ENCODE data around the gene PRKCA. TPM values are rescaled to one million over a fixed set of nuclear protein-coding genes. Genes with fewer than 3 reads are reported as not detected.
A peak's percentile ranks its signal among the peaks of the same experiment; 100 is the strongest.

Gene PRKCA
- total and polyA plus RNA-seq, 2 donors from 2014 or later = 8.0 to 50.8 TPM

GRCh38 chr17:66571745-66572144 lies 269.3 kb downstream of the PRKCA start:
- no peak overlapping the region for H3K9ac ChIP-seq (ENCODE audit: low read length in 3 of 3)
- H3K27ac ChIP-seq (ENCODE audit: low read depth in 2 of 2, low read length in 2 of 2) = no peak overlapping the region
- intact Hi-C loops (cut with DNase I) = no loop called here
- no peaks in the 10 kb centered on the region for H3K4me1 ChIP-seq (ENCODE audit: control insufficient read depth in 2 of 3, insufficient read depth in 2 of 3, low read depth in 1 of 3, low read length in 3 of 3)
- TF ChIP-seq, protein P1, sequence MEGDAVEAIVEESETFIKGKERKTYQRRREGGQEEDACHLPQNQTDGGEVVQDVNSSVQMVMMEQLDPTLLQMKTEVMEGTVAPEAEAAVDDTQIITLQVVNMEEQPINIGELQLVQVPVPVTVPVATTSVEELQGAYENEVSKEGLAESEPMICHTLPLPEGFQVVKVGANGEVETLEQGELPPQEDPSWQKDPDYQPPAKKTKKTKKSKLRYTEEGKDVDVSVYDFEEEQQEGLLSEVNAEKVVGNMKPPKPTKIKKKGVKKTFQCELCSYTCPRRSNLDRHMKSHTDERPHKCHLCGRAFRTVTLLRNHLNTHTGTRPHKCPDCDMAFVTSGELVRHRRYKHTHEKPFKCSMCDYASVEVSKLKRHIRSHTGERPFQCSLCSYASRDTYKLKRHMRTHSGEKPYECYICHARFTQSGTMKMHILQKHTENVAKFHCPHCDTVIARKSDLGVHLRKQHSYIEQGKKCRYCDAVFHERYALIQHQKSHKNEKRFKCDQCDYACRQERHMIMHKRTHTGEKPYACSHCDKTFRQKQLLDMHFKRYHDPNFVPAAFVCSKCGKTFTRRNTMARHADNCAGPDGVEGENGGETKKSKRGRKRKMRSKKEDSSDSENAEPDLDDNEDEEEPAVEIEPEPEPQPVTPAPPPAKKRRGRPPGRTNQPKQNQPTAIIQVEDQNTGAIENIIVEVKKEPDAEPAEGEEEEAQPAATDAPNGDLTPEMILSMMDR (IDR thresholded peaks at IDR 0.05; ENCODE audit: borderline replicate concordance, extremely low read depth, insufficient read depth) = no peak
- no peak overlapping the region for H3K4me3 ChIP-seq (ENCODE audit: low read length in 3 of 3)
- no peaks in the 10 kb centered on the region for H3K9me3 ChIP-seq (ENCODE audit: control insufficient read depth in 2 of 3, insufficient read depth in 1 of 3, low read length in 3 of 3)
- no peak for DNase-seq
- FAIRE-seq = no peak
- no peaks in the 10 kb centered on the region for H3K36me3 ChIP-seq (ENCODE audit: control insufficient read depth in 2 of 3, insufficient read depth in 3 of 3, low read length in 3 of 3)
- no peaks in the 10 kb centered on the region for H3K27me3 ChIP-seq (ENCODE audit: control insufficient read depth, insufficient read depth, low read length)

DNA sequence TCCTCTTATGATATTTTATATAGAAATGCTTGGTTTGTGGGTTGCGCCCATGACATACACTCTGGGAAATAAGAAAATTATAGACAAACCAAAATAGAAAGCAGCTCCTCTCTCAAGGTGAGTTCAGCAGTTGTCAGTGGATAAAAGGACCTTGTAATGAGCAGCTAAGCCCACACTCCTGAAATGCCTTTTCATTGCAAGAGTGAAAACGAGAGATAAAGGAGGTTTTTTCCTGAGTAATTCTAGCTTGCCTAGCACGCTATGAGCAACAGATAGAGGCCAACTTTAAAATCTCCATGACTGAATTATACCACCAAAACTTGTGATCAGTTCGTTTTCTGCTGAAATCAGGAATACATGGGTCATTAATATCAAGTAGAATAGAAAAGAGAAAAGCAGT lies 270.7 kb downstream of the PRKCA start:
- Histone ChIP-seq H3K4me3 (ENCODE audit: low read length in 3 of 3) (no peak overlapping the region), H3K9me3 (ENCODE audit: control insufficient read depth in 2 of 3, insufficient read depth in 1 of 3, low read length in 3 of 3) (no peaks in the 10 kb centered on the region), H3K36me3 (ENCODE audit: control insufficient read depth in 2 of 3, insufficient read depth in 3 of 3, low read length in 3 of 3) (no peaks in the 10 kb centered on the region), H3K27me3 (ENCODE audit: control insufficient read depth, insufficient read depth, low read length) (no peaks in the 10 kb centered on the region), H3K9ac (ENCODE audit: low read length in 3 of 3) (no peak overlapping the region), H3K27ac (ENCODE audit: low read depth in 2 of 2, low read length in 2 of 2) (no peak overlapping the region), H3K4me1 (ENCODE audit: control insufficient read depth in 2 of 3, insufficient read depth in 2 of 3, low read depth in 1 of 3, low read length in 3 of 3) (peaks cover 0 to 2% (median 0%) of the 10 kb centered on the region in 3 donors)
- FAIRE-seq (no peak), DNase-seq (no peak)
- intact Hi-C loops (cut with DNase I) = no loop called here
- TF ChIP-seq, protein P1 (IDR thresholded peaks at IDR 0.05; ENCODE audit: borderline replicate concordance, extremely low read depth, insufficient read depth) = no peak

DNA sequence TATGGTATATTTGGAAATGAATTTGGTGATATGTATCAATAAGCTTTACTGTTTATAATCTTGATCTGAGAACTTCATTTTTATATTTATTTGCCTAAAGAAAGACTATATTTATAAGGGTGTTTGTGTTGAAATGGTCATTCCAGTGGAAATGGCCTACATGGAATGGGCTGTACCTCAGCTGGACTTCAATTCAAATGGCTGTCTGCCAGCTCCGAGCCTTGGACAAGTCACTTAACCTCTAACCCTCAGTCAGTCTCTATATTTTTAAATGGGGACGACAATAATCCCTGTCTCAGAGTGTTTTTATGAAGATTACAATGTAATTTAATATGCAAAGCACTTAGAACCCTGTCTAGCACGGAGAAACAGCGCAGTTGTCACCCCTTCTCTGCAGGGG lies 271.7 kb downstream of the PRKCA start:
- Histone ChIP-seq H3K9ac (ENCODE audit: low read length in 3 of 3) (no peak overlapping the region), H3K36me3 (ENCODE audit: control insufficient read depth in 2 of 3, insufficient read depth in 3 of 3, low read length in 3 of 3) (no peaks in the 10 kb centered on the region), H3K27ac (ENCODE audit: low read depth in 2 of 2, low read length in 2 of 2) (no peak overlapping the region), H3K4me1 (ENCODE audit: control insufficient read depth in 2 of 3, insufficient read depth in 2 of 3, low read depth in 1 of 3, low read length in 3 of 3) (peaks cover under 1 to 13% (median 7%) of the 10 kb centered on the region in 3 donors), H3K27me3 (ENCODE audit: control insufficient read depth, insufficient read depth, low read length) (no peaks in the 10 kb centered on the region), H3K9me3 (ENCODE audit: control insufficient read depth in 2 of 3, insufficient read depth in 1 of 3, low read length in 3 of 3) (no peaks in the 10 kb centered on the region), H3K4me3 (ENCODE audit: low read length in 3 of 3) (no peak overlapping the region)
- FAIRE-seq (no peak), DNase-seq (no peak)
- TF ChIP-seq, protein P1 (IDR thresholded peaks at IDR 0.05; ENCODE audit: borderline replicate concordance, extremely low read depth, insufficient read depth) = no peak
- intact Hi-C loops (cut with DNase I) = no loop called here

GRCh38 chr17:66576473-66576872 lies 274.1 kb downstream of the PRKCA start:
- peak in 3 of 5 donors; percentile 39 to 75 (median 61) for DNase-seq
- Histone ChIP-seq H3K4me3 (ENCODE audit: low read length in 3 of 3) (no peak overlapping the region), H3K9me3 (ENCODE audit: control insufficient read depth in 2 of 3, insufficient read depth in 1 of 3, low read length in 3 of 3) (no peaks in the 10 kb centered on the region), H3K4me1 (ENCODE audit: control insufficient read depth in 2 of 3, insufficient read depth in 2 of 3, low read depth in 1 of 3, low read length in 3 of 3) (peaks cover 9 to 30% (median 27%) of the 10 kb centered on the region in 3 donors), H3K9ac (ENCODE audit: low read length in 3 of 3) (no peak overlapping the region), H3K27me3 (ENCODE audit: control insufficient read depth, insufficient read depth, low read length) (no peaks in the 10 kb centered on the region), H3K27ac (ENCODE audit: low read depth in 2 of 2, low read length in 2 of 2) (no peak overlapping the region), H3K36me3 (ENCODE audit: control insufficient read depth in 2 of 3, insufficient read depth in 3 of 3, low read length in 3 of 3) (no peaks in the 10 kb centered on the region)
- TF ChIP-seq, protein P1 (IDR thresholded peaks at IDR 0.05; ENCODE audit: borderline replicate concordance, extremely low read depth, insufficient read depth) = no peak
- intact Hi-C loops (cut with DNase I) = no loop called here
- FAIRE-seq = no peak
